Neural progenitor cell (in vitro differentiated cells): Measurements from ENCODE around the gene H6PD.

Experiments
- EZH2phosphoT487 ChIP-seq: fragments of 200-600 bp; sonication (generic); IDR thresholded peaks from 2 replicates; pipeline ENCODE4 v1.6.1; 2017; ENCODE audit warnings: antibody characterized with exemption
- TF ChIP-seq, protein P1 (sequence below): fragments of 200-600 bp; sonication (generic); IDR thresholded peaks from 2 replicates; pipeline ENCODE4 v1.5.1; 2017; ENCODE audit warnings: antibody characterized with exemption, mild to moderate bottlenecking

DNA sequence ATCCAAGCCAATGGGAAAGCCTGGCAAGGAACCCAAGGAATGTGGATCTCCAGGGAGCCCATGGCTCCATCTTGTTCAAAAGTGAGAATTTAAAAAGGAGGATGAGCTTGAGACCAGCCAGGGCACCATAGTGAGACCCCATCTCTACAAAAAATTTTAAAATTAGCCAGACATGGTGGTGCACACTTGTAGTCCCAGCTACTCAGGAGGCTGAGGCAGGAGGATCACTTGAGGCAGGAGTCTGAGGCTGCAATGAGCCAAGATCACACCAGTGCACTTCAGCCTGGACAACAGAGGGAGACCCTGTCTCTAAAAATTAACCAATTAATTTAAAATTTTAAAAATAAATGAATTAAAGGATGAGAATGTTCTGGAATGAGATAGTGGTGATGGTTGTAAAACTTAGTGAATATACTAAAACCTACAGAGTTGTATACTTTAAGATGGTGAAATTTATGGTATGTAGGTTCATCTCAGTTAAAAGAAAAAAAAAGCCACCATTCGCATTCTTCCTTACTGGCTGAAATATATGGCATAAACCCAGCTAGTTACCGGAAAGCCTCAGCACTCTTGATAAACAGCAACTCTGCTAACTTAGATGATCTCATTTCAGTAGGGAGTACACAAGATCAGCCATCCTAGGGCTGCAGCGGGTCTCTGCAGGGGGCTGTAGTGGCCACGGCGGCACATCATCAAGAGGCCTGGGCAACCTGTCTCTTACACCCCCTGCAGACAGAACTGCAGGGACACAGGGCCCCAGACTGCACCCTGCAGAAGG lies 48.3 kb upstream of the H6PD start:
- TF ChIP-seq EZH2phosphoT487: no peak
- TF ChIP-seq, protein P1, sequence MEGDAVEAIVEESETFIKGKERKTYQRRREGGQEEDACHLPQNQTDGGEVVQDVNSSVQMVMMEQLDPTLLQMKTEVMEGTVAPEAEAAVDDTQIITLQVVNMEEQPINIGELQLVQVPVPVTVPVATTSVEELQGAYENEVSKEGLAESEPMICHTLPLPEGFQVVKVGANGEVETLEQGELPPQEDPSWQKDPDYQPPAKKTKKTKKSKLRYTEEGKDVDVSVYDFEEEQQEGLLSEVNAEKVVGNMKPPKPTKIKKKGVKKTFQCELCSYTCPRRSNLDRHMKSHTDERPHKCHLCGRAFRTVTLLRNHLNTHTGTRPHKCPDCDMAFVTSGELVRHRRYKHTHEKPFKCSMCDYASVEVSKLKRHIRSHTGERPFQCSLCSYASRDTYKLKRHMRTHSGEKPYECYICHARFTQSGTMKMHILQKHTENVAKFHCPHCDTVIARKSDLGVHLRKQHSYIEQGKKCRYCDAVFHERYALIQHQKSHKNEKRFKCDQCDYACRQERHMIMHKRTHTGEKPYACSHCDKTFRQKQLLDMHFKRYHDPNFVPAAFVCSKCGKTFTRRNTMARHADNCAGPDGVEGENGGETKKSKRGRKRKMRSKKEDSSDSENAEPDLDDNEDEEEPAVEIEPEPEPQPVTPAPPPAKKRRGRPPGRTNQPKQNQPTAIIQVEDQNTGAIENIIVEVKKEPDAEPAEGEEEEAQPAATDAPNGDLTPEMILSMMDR: no peak
